Stimulated activated CD4-positive, alpha-beta T cell treated with anti-CD3 and anti-CD28 coated beads, Interleukin-12 subunit alpha, Interleukin-12 subunit beta, amount 100 ng/mL, for 4 hours (primary cell): ENCODE measurements around the gene WDR82.

Experiments
- DNase-seq: peaks from one replicate; pipeline ENCODE4 v3.0.0-alpha.2; 2020

Gene WDR82

DNA sequence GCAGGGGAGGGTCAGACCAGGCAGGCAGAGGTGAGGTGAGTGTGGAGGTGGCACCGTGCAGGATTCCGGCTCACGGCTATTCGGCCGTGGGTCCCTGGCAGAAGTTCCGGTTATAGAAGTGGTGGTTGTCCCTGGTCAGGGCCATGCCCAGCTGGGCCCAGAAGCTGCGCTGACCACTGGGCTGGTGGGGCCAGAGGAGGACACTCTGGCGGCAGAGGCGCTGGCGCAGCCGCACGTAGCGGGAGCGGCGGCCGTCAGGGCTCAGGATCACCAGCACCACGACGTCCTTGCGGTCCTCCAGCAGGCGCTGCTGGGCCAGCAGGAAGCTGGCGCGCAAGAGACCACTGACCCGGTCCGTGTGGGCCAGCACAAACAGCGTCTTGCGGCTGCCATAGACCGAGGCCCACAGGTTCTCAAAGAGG, 57.3 kb downstream of the WDR82 start:
- no peak for DNase-seq

- DNase-seq, result peak; percentile 89
These were observed 57.9 kb downstream of the WDR82 start for GRCh38 chr3:52220380-52221026.

GRCh38 chr3:52218937-52219650, 59.4 kb downstream of the WDR82 start:
- DNase-seq, result no peak

- no peak for DNase-seq
These were observed 60.0 kb downstream of the WDR82 start for GRCh38 chr3:52218454-52218853.

- DNase-seq, result no peak
These were observed 60.4 kb downstream of the WDR82 start for GRCh38 chr3:52218026-52218425.

GRCh38 chr3:52217409-52217805, 61.0 kb downstream of the WDR82 start:
- DNase-seq, result no peak

DNA sequence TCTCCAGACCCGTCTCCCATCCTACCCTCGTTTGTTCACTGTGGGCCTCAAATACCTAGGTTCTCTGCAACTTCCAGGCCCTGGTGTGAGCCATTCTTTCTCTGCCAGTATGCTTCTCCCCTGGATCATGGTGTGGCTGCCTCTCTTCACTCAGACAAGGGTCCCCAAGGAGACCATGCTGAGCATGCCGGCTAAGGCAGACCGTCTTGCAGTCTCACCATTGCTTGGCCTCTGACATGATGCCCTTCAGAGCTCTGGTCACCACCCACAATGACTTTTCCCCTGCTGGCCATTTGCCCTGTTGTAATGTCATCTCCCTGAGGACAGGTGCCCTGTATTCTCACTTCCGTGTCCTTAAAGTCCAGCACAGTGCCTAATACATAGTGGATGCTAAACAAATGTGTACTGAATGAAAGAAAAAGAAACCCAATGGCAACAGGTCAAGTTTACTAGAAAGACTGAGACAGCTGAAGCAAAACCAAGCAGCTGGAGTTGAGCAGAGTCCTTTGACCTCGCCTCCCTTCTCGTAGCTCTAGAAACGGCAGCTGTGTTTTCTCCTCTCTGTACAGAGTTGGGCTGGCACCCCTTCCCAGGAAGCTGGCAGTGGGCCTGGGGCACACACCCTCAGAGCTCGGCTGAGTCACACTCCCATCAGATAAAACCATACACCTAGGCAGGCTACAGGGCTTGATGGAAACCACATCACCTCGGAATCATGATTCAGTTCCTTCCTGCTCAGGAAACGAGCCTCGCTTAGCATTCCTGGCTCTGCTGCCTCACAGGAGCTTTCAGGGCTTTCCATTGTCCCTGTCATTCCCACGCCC, 61.7 kb downstream of the WDR82 start:
- no peak for DNase-seq

DNA sequence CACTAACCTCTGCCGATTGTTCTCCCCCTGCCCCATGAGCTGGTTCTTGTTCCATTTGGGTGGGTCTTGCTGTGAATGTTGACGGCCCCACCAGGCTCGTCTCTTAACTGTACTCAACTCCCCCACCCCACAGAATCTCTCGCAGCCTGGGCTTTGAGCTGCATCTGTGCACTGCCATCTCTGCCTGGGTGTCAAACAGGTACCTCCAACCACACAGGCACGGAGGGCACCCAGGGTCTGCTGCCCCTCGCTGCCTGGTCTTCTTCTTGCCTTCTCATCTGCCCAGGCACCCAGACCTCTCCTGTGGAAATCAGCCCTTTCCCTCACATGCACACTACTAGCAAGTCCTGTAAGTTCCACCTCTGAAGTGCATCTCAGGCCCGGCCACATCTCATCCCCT, 63.1 kb downstream of the WDR82 start:
- DNase-seq, result no peak

DNA sequence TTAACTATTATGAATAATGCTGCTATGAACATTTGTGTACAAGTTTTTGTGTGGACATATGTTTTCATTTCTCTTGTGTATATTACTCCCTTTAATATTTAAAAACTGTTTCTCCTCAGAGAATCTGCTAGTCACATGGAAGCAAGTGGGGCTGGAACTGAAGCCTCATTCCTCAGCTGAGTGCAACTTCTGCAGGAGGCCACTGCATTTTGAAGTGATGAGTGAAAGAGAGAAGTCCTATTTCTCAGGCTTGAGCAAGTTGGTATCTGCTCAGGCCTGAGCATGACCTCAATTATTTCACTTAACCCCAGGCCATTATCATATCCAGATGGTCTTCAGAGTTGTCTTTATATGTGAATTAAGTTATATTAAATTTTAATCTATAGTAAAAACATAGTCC, 64.5 kb downstream of the WDR82 start:
- DNase-seq, result no peak

DNA sequence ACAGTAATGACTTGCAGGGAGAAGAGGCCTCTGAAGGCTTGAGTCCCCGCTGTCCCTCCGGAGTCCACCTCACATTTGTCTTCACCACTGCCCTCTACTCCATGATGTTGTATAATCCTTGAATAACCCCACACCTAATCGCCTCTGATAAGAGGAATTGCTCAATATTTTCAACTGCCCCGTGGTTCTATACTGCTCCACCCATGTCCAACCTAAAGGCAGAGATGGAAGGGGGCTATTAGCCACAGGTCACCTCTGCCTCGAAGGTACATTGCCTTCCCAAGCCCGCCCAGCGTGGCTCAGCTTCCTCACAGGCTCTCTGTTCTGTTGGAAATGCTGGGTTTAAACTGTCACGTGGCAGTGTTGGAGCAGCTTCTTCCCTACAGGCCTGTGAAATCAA, 65.4 kb downstream of the WDR82 start:
- DNase-seq, result no peak

DNA sequence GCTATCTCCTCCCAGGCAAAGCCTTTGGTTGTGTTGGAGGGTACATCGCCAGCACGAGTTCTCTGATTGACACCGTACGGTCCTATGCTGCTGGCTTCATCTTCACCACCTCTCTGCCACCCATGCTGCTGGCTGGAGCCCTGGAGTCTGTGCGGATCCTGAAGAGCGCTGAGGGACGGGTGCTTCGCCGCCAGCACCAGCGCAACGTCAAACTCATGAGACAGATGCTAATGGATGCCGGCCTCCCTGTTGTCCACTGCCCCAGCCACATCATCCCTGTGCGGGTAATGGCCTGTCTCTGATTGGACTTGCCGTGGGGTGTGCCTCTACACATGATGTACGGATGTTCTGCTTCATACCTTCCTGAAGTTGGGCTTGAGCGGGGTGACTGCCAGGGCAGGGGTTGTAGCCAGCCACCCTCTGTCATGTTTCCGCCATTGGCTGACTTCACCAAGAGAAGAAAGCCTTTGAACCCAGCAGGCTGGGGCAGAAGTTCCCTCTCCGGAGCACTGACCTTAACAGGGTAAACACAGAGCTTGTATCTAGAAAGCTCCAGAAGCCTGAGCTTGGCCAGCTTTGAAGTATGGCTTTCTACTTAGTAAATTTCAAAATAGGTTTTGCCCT, 67.1 kb downstream of the WDR82 start:
- DNase-seq, result no peak

- no peak for DNase-seq
These were observed 67.9 kb downstream of the WDR82 start for GRCh38 chr3:52210550-52211046.

- no peak for DNase-seq
These were observed 68.4 kb downstream of the WDR82 start for GRCh38 chr3:52210037-52210436.

- no peak for DNase-seq
These were observed 69.9 kb downstream of the WDR82 start for GRCh38 chr3:52208556-52208955.

- DNase-seq, result no peak
These were observed 72.6 kb downstream of the WDR82 start for GRCh38 chr3:52205727-52206372.
